ENCODE measurements around the gene NFATC2. TPM values are rescaled to one million over a fixed set of nuclear protein-coding genes. Genes with fewer than 3 reads are reported as not detected.
"Not testable (repeated sequence)": the region's sequence is repeated elsewhere in the genome, so short reads cannot be mapped to it uniquely, and the experiment has no call there.

NFATC2 gene
- total and polyA plus RNA-seq, 2 experiments from 2014 or later: 4.9 to 8.3 TPM

DNA sequence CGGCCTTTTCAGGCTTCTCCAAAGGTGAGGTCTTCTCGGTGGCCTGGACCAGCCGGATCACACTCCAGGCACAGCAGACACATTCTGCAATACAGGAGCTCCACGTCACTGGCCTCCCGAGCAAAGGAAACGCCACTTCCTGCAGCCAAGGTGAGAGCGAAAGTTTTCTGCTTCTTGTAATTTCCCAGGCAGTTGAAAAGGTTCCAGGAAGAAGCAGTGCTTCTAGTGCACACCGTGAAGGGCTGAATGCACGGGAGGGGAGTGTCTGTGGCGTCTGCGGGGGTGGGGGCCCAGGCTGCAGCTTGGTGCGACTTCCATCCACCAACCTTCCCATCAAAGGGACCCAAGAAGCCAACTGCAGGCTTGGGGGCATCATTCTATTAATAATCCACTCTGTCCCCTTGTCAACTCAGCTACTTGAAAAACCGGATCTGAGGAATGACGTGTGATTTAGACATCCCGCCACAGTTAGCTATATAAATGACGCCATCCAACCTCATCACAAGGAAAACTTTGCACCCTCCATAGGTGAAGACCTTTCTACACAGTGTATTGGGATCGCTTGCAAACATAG lies 61.1 kb downstream of the NFATC2 start:
- Histone ChIP-seq H3K79me2 (no peaks in the 10 kb centered on the region), H3K27me3 (no peaks in the 10 kb centered on the region), H3K4me1 (ENCODE audit: insufficient read depth) (no peaks in the 10 kb centered on the region), H3K9me2 (replicated peaks; ENCODE audit: insufficient read depth) (no peaks in the 10 kb centered on the region), H3K4me3 (no peak overlapping the region), H3K27ac (no peak overlapping the region), H3K4me2 (no peak overlapping the region), H4K20me1 (ENCODE audit: insufficient read depth, poor library complexity, severe bottlenecking) (no peaks in the 10 kb centered on the region), H2AFZ (no peak overlapping the region), H3K36me3 (replicated peaks; ENCODE audit: insufficient read depth, low read depth) (no peaks in the 10 kb centered on the region), H3K9me3 (ENCODE audit: low read depth) (no peaks in the 10 kb centered on the region)
- DNase-seq (ENCODE audit: low spot score): no peak
- 81% methylated on average over 17 of the region's 17 CpGs for WGBS (ENCODE audit: low lambda C conversion rate, missing lambda C conversion rate)
- TF ChIP-seq EZH2 (IDR thresholded peaks at IDR 0.05; ENCODE audit: borderline replicate concordance) (no peak), CTCF (IDR thresholded peaks at IDR 0.05; ENCODE audit: poor library complexity) (no peak), EZH2phosphoT487 (IDR thresholded peaks at IDR 0.05; ENCODE audit: low read depth, severe bottlenecking, unreplicated experiment) (no peak)

DNA sequence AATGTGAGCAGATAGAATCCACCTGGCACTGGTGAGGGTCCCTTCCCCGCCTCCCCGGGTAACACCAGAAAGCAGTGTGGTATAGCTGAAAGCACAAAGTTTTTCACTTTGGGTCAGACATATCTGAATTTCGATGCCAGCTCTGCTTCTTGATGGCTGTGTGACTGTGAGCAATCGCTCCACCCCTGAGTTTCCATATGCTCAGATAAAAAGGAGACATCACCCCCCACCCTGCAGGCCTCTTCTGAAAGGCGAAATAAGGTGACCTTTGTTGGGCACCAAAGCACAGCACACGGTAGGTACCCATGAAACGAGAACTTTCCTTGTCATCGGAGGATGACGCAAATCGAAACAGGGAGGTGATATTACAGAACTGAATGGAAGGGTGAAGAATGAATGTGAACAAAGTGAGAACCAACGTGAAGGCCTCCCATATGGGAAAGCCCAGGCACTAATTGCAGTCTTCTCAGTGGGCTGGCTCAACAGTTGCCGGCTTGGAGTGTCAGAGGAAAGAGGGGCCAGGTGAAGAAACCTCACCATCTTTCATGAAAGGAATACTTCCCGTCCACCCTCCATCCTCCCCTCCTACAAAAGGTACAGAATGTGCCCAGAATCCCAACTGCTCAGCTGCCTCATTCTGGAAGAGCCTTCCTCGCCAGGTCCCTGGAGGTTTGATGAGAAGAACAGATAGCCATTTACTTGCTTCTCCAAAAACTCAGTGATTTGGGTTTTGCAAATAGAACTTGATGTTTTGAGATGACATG lies 61.8 kb downstream of the NFATC2 start:
- Histone ChIP-seq H3K79me2 (no peaks in the 10 kb centered on the region), H3K27me3 (no peaks in the 10 kb centered on the region), H2AFZ (no peak overlapping the region), H3K4me3 (no peak overlapping the region), H3K4me2 (no peak overlapping the region), H3K27ac (no peak overlapping the region), H4K20me1 (ENCODE audit: insufficient read depth, poor library complexity, severe bottlenecking) (no peaks in the 10 kb centered on the region), H3K36me3 (replicated peaks; ENCODE audit: insufficient read depth, low read depth) (no peaks in the 10 kb centered on the region), H3K9me2 (replicated peaks; ENCODE audit: insufficient read depth) (no peaks in the 10 kb centered on the region), H3K9me3 (ENCODE audit: low read depth) (no peaks in the 10 kb centered on the region), H3K4me1 (ENCODE audit: insufficient read depth) (no peaks in the 10 kb centered on the region)
- no peak for TF ChIP-seq EZH2phosphoT487 (IDR thresholded peaks at IDR 0.05; ENCODE audit: low read depth, severe bottlenecking, unreplicated experiment)
- TF ChIP-seq EZH2 (IDR thresholded peaks at IDR 0.05; ENCODE audit: borderline replicate concordance): no peak
- TF ChIP-seq CTCF (IDR thresholded peaks at IDR 0.05; ENCODE audit: poor library complexity): no peak
- 96% methylated on average over 14 of the region's 14 CpGs for WGBS (ENCODE audit: low lambda C conversion rate, missing lambda C conversion rate)
- no peak for DNase-seq (ENCODE audit: low spot score)

GRCh38 chr20:51476106-51476505 lies 66.4 kb downstream of the NFATC2 start:
- 75% methylated on average over 1 of the region's 1 CpG for WGBS (ENCODE audit: low lambda C conversion rate, missing lambda C conversion rate)
- H3K4me3 ChIP-seq; H2AFZ ChIP-seq; H3K4me2 ChIP-seq; H4K20me1 ChIP-seq (ENCODE audit: insufficient read depth, poor library complexity, severe bottlenecking); H3K9me2 ChIP-seq (replicated peaks; ENCODE audit: insufficient read depth); H3K27me3 ChIP-seq; DNase-seq (ENCODE audit: low spot score); H3K27ac ChIP-seq; H3K9me3 ChIP-seq (ENCODE audit: low read depth); H3K4me1 ChIP-seq (ENCODE audit: insufficient read depth); H3K79me2 ChIP-seq; H3K36me3 ChIP-seq (replicated peaks; ENCODE audit: insufficient read depth, low read depth): not testable (repeated sequence)

DNA sequence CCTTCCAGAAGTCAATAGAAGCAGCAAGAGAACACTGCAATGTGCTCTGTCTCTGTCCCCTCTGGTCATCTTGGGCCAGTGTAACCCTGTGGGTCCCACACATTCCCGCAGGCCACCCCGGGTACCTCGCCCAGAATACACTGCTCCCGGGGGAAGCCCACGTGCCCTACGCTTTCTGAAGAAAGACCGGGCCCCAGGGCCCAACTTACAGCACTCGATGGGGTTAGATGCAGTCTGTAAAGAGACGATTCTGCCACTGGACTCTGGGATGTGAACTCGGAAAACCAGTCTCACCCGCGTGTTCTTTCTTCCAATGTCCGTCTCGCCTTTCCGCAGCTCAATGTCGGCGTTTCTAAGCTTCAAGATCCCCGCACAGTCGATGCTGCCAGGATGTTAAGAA lies 68.7 kb downstream of the NFATC2 start:
- Histone ChIP-seq H3K4me2 (no peak overlapping the region), H2AFZ (no peak overlapping the region), H3K9me2 (replicated peaks; ENCODE audit: insufficient read depth) (no peaks in the 10 kb centered on the region), H3K9me3 (ENCODE audit: low read depth) (no peaks in the 10 kb centered on the region), H3K27ac (no peak overlapping the region), H3K4me3 (no peak overlapping the region), H3K27me3 (no peaks in the 10 kb centered on the region), H4K20me1 (ENCODE audit: insufficient read depth, poor library complexity, severe bottlenecking) (no peaks in the 10 kb centered on the region), H3K4me1 (ENCODE audit: insufficient read depth) (no peaks in the 10 kb centered on the region), H3K79me2 (no peaks in the 10 kb centered on the region), H3K36me3 (replicated peaks; ENCODE audit: insufficient read depth, low read depth) (no peaks in the 10 kb centered on the region)
- no peak for DNase-seq (ENCODE audit: low spot score)
- no peak for TF ChIP-seq EZH2 (IDR thresholded peaks at IDR 0.05; ENCODE audit: borderline replicate concordance)
- no peak for TF ChIP-seq CTCF (IDR thresholded peaks at IDR 0.05; ENCODE audit: poor library complexity)
- TF ChIP-seq EZH2phosphoT487 (IDR thresholded peaks at IDR 0.05; ENCODE audit: low read depth, severe bottlenecking, unreplicated experiment): no peak
- WGBS (ENCODE audit: low lambda C conversion rate, missing lambda C conversion rate): 96% methylated on average over 19 of the region's 19 CpGs
